ENCODE data around the gene APOD.

The APOD gene

DNA sequence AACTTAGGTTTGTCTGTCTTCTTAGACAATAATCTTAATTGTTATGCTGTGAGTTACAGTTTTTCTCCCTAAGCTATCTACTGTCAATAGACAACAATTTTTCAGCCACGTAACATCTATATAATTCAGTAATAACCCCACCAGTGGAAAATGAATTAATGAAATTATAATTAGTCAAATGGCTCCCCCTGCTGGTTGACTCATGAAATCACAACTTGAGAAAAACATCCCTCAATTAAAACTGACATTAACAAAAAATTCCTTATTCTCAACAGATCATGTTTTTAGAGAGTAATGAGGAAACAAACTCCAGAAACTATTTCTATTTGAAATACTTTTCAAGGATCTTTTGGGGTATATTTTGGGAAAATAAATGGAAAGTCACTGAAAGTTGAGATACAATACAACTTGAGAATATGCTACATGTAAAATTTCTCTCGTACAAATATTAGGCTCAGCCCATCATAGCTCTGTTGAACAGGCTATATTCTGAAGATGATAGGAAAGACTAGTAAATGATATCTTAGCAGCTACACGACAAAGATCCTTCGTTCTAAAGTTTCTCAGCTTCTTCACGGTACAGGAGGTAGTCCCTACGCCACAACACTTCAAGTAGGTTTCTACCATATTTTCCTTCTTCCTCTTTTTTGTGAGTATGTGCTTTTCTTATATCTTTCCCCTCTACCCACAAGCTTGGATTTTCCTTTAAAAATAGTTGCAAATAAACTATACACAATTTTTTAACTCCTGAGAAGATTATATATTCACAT lies 61.3 kb downstream of the APOD start:
- peak; percentile 42 to 70 (median 47) for DNase-seq

Data from suppressor macrophage treated with lipopolysaccharide for 1 hour (primary cell).